Lower leg skin (tissue), 3 donors: ENCODE data around the gene TRNT1.

Source experiments
- POLR2A ChIP-seq, 2 donors: fragments of 450-650 bp; IDR thresholded peaks; one replicate each; pipeline ENCODE4 v1.6.1; 2016 to 2017; ENCODE audit warnings: antibody characterized with exemption in 2 of 2, mild to moderate bottlenecking in 1 of 2, moderate library complexity in 1 of 2
- TF ChIP-seq, protein P1 (sequence below), 3 donors: fragments of 450-650 bp; IDR thresholded peaks; one replicate each; pipeline ENCODE4 v1.5.1; 2016; ENCODE audit warnings: antibody characterized with exemption in 3 of 3, mild to moderate bottlenecking in 3 of 3, moderate library complexity in 2 of 3

DNA sequence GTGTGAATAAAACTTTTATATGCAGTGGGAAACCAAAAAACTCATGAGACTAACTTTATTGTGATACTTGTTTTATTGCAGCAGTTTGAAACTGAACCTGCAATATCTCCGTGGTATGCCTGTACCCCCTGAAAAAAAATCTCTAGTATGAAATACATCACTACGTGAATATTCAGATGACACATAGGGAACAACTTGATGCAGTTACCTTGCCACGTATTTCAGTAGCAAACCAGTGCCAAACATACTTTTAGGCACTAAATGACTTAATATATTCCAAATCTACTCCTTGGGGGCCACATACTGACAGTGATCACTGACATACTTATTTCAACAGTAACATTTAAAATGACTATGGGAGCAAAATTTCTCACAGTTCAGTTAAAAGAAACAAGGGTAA lies 38.9 kb downstream of the TRNT1 start:
- TF ChIP-seq POLR2A (IDR thresholded peaks at IDR 0.05), result no peak
- TF ChIP-seq, protein P1, sequence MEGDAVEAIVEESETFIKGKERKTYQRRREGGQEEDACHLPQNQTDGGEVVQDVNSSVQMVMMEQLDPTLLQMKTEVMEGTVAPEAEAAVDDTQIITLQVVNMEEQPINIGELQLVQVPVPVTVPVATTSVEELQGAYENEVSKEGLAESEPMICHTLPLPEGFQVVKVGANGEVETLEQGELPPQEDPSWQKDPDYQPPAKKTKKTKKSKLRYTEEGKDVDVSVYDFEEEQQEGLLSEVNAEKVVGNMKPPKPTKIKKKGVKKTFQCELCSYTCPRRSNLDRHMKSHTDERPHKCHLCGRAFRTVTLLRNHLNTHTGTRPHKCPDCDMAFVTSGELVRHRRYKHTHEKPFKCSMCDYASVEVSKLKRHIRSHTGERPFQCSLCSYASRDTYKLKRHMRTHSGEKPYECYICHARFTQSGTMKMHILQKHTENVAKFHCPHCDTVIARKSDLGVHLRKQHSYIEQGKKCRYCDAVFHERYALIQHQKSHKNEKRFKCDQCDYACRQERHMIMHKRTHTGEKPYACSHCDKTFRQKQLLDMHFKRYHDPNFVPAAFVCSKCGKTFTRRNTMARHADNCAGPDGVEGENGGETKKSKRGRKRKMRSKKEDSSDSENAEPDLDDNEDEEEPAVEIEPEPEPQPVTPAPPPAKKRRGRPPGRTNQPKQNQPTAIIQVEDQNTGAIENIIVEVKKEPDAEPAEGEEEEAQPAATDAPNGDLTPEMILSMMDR (IDR thresholded peaks at IDR 0.05), result no peak
